H9 (cell line): ENCODE results near the gene TLR8. TPM values are rescaled to one million over a fixed set of nuclear protein-coding genes. Genes with fewer than 3 reads are reported as not detected.

ENCODE experiments used
- DNase-seq: peaks from one replicate; pipeline ENCODE4 v3.0.0-alpha.2; 2017
- H2AFZ ChIP-seq: one replicate; pipeline ENCODE4 v1.6.1; 2013; ENCODE audit warnings: mild to moderate bottlenecking, low read length, control low read depth, moderate library complexity
- H2AK5ac ChIP-seq: 2 replicates; pipeline ENCODE4 v1.6.1; 2013; ENCODE audit warnings: low read length, control low read depth, mixed read lengths; ENCODE audit not compliant: insufficient read length
- H2BK120ac ChIP-seq: one replicate; pipeline ENCODE4 v1.6.1; 2013; ENCODE audit warnings: low read depth, mild to moderate bottlenecking, low read length, control low read depth, inconsistent platforms; ENCODE audit not compliant: poor library complexity, severe bottlenecking
- H2BK12ac ChIP-seq: 2 replicates; pipeline ENCODE4 v1.6.1; 2013; ENCODE audit warnings: low read length, control low read depth, mixed read lengths, low read depth; ENCODE audit not compliant: insufficient read length
- H2BK15ac ChIP-seq: 2 replicates; pipeline ENCODE4 v1.6.1; 2013; ENCODE audit warnings: low read depth, low read length, control low read depth
- H2BK20ac ChIP-seq: one replicate; pipeline ENCODE4 v1.6.1; 2013; ENCODE audit warnings: low read depth, mild to moderate bottlenecking, low read length, control low read depth, inconsistent platforms; ENCODE audit not compliant: poor library complexity, severe bottlenecking
- H2BK5ac ChIP-seq: 2 replicates; pipeline ENCODE4 v1.6.1; 2013; ENCODE audit warnings: low read length, control low read depth, mixed read lengths; ENCODE audit not compliant: insufficient read length
- H3K14ac ChIP-seq: 2 replicates; pipeline ENCODE4 v1.6.1; 2013; ENCODE audit warnings: low read length, control low read depth; ENCODE audit not compliant: insufficient read depth
- H3K18ac ChIP-seq: 2 replicates; pipeline ENCODE4 v1.6.1; 2013; ENCODE audit warnings: low read depth, mild to moderate bottlenecking, mixed read lengths, low read length, control low read depth; ENCODE audit not compliant: insufficient read length
- H3K23ac ChIP-seq: 2 replicates; pipeline ENCODE4 v1.6.1; 2013; ENCODE audit warnings: low read length, control low read depth, mixed read lengths, low read depth; ENCODE audit not compliant: insufficient read length
- H3K23me2 ChIP-seq: 2 replicates; pipeline ENCODE4 v1.6.1; 2013; ENCODE audit warnings: low read depth, mild to moderate bottlenecking, mixed read lengths, low read length, control low read depth; ENCODE audit not compliant: insufficient read length, poor library complexity, severe bottlenecking
- H3K27ac ChIP-seq: 2 replicates; pipeline ENCODE4 v1.5.1; 2013; ENCODE audit warnings: low read length, control low read depth, mixed read lengths, low read depth; ENCODE audit not compliant: insufficient read length
- H3K27me3 ChIP-seq: 2 replicates; pipeline ENCODE4 v1.6.1; 2013; ENCODE audit warnings: low read length, control low read depth, inconsistent platforms; ENCODE audit not compliant: insufficient read depth
- H3K4ac ChIP-seq: 2 replicates; pipeline ENCODE4 v1.6.1; 2013; ENCODE audit warnings: low read depth, mild to moderate bottlenecking, control low read depth, inconsistent platforms, low read length, moderate library complexity
- H3K4me1 ChIP-seq: 2 replicates; pipeline ENCODE4 v1.6.1; 2013; ENCODE audit warnings: low read length, control low read depth, inconsistent platforms; ENCODE audit not compliant: insufficient read depth
- H3K4me2 ChIP-seq: 2 replicates; pipeline ENCODE4 v1.6.1; 2013; ENCODE audit warnings: low read length, control low read depth, mixed read lengths; ENCODE audit not compliant: insufficient read length, insufficient read depth
- H3K56ac ChIP-seq: 2 replicates; pipeline ENCODE4 v1.6.1; 2013; ENCODE audit warnings: low read depth, mild to moderate bottlenecking, mixed read lengths, low read length, control low read depth; ENCODE audit not compliant: insufficient read length
- H3K79me1 ChIP-seq: 2 replicates; pipeline ENCODE4 v1.6.1; 2013; ENCODE audit warnings: low read depth, mild to moderate bottlenecking, moderate library complexity, low read length, control low read depth, inconsistent platforms; ENCODE audit not compliant: insufficient read depth, poor library complexity, severe bottlenecking
- H3K79me2 ChIP-seq: 2 replicates; pipeline ENCODE4 v1.6.1; 2013; ENCODE audit warnings: low read length, control low read depth, inconsistent platforms; ENCODE audit not compliant: insufficient read depth
- H3K9ac ChIP-seq: 2 replicates; pipeline ENCODE4 v1.6.1; 2013; ENCODE audit warnings: low read length, control low read depth, mixed read lengths; ENCODE audit not compliant: insufficient read length; ENCODE audit errors: extremely low read depth
- H3K9me3 ChIP-seq: one replicate; pipeline ENCODE4 v1.6.1; 2013; ENCODE audit warnings: low read depth, low read length, inconsistent platforms; ENCODE audit not compliant: control insufficient read depth
- H3T11ph ChIP-seq: one replicate; pipeline ENCODE4 v1.6.1; 2013; ENCODE audit warnings: mild to moderate bottlenecking, low read length, control low read depth, inconsistent platforms
- H4K20me1 ChIP-seq: one replicate; pipeline ENCODE4 v1.6.1; 2013; ENCODE audit not compliant: control insufficient read depth, insufficient read length, insufficient read depth
- H4K5ac ChIP-seq: 2 replicates; pipeline ENCODE4 v1.6.1; 2013; ENCODE audit warnings: low read depth, mild to moderate bottlenecking, mixed read lengths, low read length, control low read depth; ENCODE audit not compliant: insufficient read length
- H4K8ac ChIP-seq: replicated peaks from 2 replicates; pipeline ENCODE4 v1.6.1; 2013; ENCODE audit warnings: low read length, control low read depth, mixed read lengths, low read depth; ENCODE audit not compliant: insufficient read length
- H4K91ac ChIP-seq: 2 replicates; pipeline ENCODE4 v1.6.1; 2013; ENCODE audit warnings: low read depth, mild to moderate bottlenecking, moderate library complexity, mixed read lengths, low read length, control low read depth; ENCODE audit not compliant: insufficient read length
- H3K27ac Mint-ChIP-seq, 3 experiments: 2 replicates in 2 of 3; 3 replicates in 1 of 3; pipeline ENCODE4 v1.8.0; 2020 to 2021; ENCODE audit warnings: mixed read lengths in 3 of 3, mild to moderate bottlenecking in 1 of 3, moderate library complexity in 1 of 3
- H3K27me3 Mint-ChIP-seq: 2 replicates; pipeline ENCODE4 v1.8.0; 2021; ENCODE audit warnings: low read depth, mild to moderate bottlenecking, moderate library complexity, mixed read lengths
- H3K36me3 Mint-ChIP-seq, 3 experiments: 2 replicates in 2 of 3; 3 replicates in 1 of 3; pipeline ENCODE4 v1.8.0; 2020 to 2021; ENCODE audit warnings: low read depth in 3 of 3, mixed read lengths in 3 of 3; ENCODE audit not compliant: insufficient read depth in 1 of 3
- H3K4me1 Mint-ChIP-seq, 2 experiments: 2 replicates each; pipeline ENCODE4 v1.8.0; 2020; ENCODE audit warnings: mixed read lengths in 2 of 2
- H3K4me3 Mint-ChIP-seq, 2 experiments: 2 replicates in 1 of 2; 3 replicates in 1 of 2; pipeline ENCODE4 v1.8.0; 2020 to 2021; ENCODE audit warnings: mild to moderate bottlenecking in 2 of 2, mixed read lengths in 2 of 2, moderate library complexity in 1 of 2
- H3K9me3 Mint-ChIP-seq, 2 experiments: 2 replicates in 1 of 2; 3 replicates in 1 of 2; pipeline ENCODE4 v1.8.0; 2020; ENCODE audit warnings: mild to moderate bottlenecking in 2 of 2, mixed read lengths in 2 of 2, moderate library complexity in 1 of 2
- CTCF ChIP-seq: fragments of 200-600 bp; sonication (generic); conservative IDR thresholded peaks from 3 replicates; pipeline ENCODE4 v1.8.0; 2021; ENCODE audit warnings: antibody characterized with exemption, mild to moderate bottlenecking
- WGBS: extraction: QIAGEN DNeasy Blood & Tissue Kit; methylation state at CpG from one replicate; pipeline ENCODE4 v1.1.7; 2013; ENCODE audit warnings: missing lambda C conversion rate, low lambda C conversion rate, mixed read lengths; ENCODE audit not compliant: insufficient read length; ENCODE audit errors: extremely low coverage; 5-methylcytosine and 5-hydroxymethylcytosine counted together
- total RNA-seq: library from RNA; stranded (reverse); gene quantifications from 2 replicates; pipeline ENCODE4 v1.2.1, GENCODE V29; 2021

Gene TLR8
- total RNA-seq, 1 experiment from 2014 or later = not detected

- Histone ChIP-seq H4K5ac (no peak overlapping the region), H3K23ac (no peak overlapping the region), H2AFZ (no peak overlapping the region), H3K4me2 (no peak overlapping the region), H3K9me3 (no peaks in the 10 kb centered on the region), H2BK5ac (no peak overlapping the region), H2BK12ac (no peak overlapping the region), H3K27me3 (no peaks in the 10 kb centered on the region), H4K91ac (no peak overlapping the region), H3T11ph (no peak overlapping the region), H2BK15ac (no peak overlapping the region), H3K14ac (no peak overlapping the region), H2AK5ac (no peak overlapping the region), H3K56ac (no peak overlapping the region), H4K8ac (no peak overlapping the region), H3K4me1 (no peaks in the 10 kb centered on the region), H3K9ac (no peak overlapping the region), H3K79me2 (no peaks in the 10 kb centered on the region), H2BK20ac (no peak overlapping the region), H3K23me2 (no peaks in the 10 kb centered on the region), H3K79me1 (no peaks in the 10 kb centered on the region), H4K20me1 (no peaks in the 10 kb centered on the region), H3K4ac (no peak overlapping the region), H3K18ac (no peak overlapping the region), H3K27ac (no peak overlapping the region), H2BK120ac (no peak overlapping the region)
- Mint-ChIP-seq H3K36me3 (peaks cover 1 to 4% (median 4%) of the 10 kb centered on the region in 3 experiments; a peak in 4 of 7 replicates), H3K27me3 (peaks cover 3% of the 10 kb centered on the region; the same call in 1 of the 2 replicates), H3K27ac (no peak overlapping the region), H3K4me3 (no peak overlapping the region), H3K4me1 (0 out of 4 replicates have a peak, but pooled peaks cover 0 to 2% of the 10 kb centered on the region in 2 experiments), H3K9me3 (peaks cover 69 to 71% of the 10 kb centered on the region in 2 experiments)
- no peak for TF ChIP-seq CTCF
- WGBS = no CpG with 5 or more reads among the region's 8 CpGs
- DNase-seq = no peak
These were observed 14.6 kb downstream of the TLR8 start for GRCh38 chrX:12920990-12921389.
